SJSA1 (cell line): ENCODE results near the gene FCHO1. TPM values are rescaled to one million over a fixed set of nuclear protein-coding genes. Genes with fewer than 3 reads are reported as not detected.
"Not testable (repeated sequence)": the region's sequence is repeated elsewhere in the genome, so short reads cannot be mapped to it uniquely, and the experiment has no call there.

ENCODE experiments used
- DNase-seq, 2 experiments: peaks; one replicate each; pipeline ENCODE4 v3.0.0-alpha.2; 2015 to 2020; ENCODE audit warnings: low spot score in 2 of 2, low read depth in 1 of 2
- H3K27ac ChIP-seq: fragments of 250-450 bp; sonication (Bioruptor Pico); 2 replicates; pipeline ENCODE4 v1.5.1; 2020; ENCODE audit warnings: mild to moderate bottlenecking, moderate library complexity
- H3K27me3 ChIP-seq: fragments of 250-450 bp; sonication (Bioruptor Pico); replicated peaks from 2 replicates; pipeline ENCODE4 v1.5.1; 2020; ENCODE audit warnings: mild to moderate bottlenecking, moderate library complexity
- H3K36me3 ChIP-seq: fragments of 250-450 bp; sonication (Bioruptor Pico); 2 replicates; pipeline ENCODE4 v1.5.1; 2020; ENCODE audit warnings: mild to moderate bottlenecking
- H3K4me1 ChIP-seq: fragments of 250-450 bp; sonication (Bioruptor Pico); replicated peaks from 2 replicates; pipeline ENCODE4 v1.6.1; 2021; ENCODE audit warnings: mild to moderate bottlenecking
- H3K4me3 ChIP-seq: fragments of 250-450 bp; sonication (Bioruptor Pico); 2 replicates; pipeline ENCODE4 v1.5.1; 2020; ENCODE audit warnings: mild to moderate bottlenecking
- H3K9me3 ChIP-seq: fragments of 250-450 bp; sonication (Bioruptor Pico); replicated peaks from 2 replicates; pipeline ENCODE4 v1.5.1; 2020; ENCODE audit warnings: mild to moderate bottlenecking
- total RNA-seq: library from RNA; depleted of rRNA; stranded (reverse); fragments of >200 nt; shearing (Covaris generic); gene quantifications from 2 replicates; pipeline ENCODE4 v1.2.3, GENCODE V29; 2014

The FCHO1 gene
- total RNA-seq, 1 experiment from 2014 or later: 0.63 TPM

GRCh38 chr19:17761148-17761547 is 9.9 kb downstream of the FCHO1 start:
- no peak overlapping the region for H3K27ac ChIP-seq
- no peak for DNase-seq
- no peaks in the 10 kb centered on the region for H3K36me3 ChIP-seq
- H3K4me1 ChIP-seq: no peaks in the 10 kb centered on the region; the same call in 1 of the 2 replicates
- no peaks in the 10 kb centered on the region for H3K27me3 ChIP-seq
- no peaks in the 10 kb centered on the region for H3K9me3 ChIP-seq
- no peak overlapping the region for H3K4me3 ChIP-seq

GRCh38 chr19:17762505-17763229 is 11.4 kb downstream of the FCHO1 start:
- H3K4me1 ChIP-seq: peaks cover 7% of the 10 kb centered on the region
- H3K27me3 ChIP-seq: no peaks in the 10 kb centered on the region
- DNase-seq: peak; percentile 28 to 65
- H3K36me3 ChIP-seq: no peaks in the 10 kb centered on the region
- no peak overlapping the region for H3K4me3 ChIP-seq
- H3K9me3 ChIP-seq: no peaks in the 10 kb centered on the region
- no peak overlapping the region for H3K27ac ChIP-seq

GRCh38 chr19:17764348-17764747 is 13.1 kb downstream of the FCHO1 start:
- no peaks in the 10 kb centered on the region for H3K36me3 ChIP-seq
- H3K9me3 ChIP-seq: no peaks in the 10 kb centered on the region
- H3K4me3 ChIP-seq: no peak overlapping the region
- no peaks in the 10 kb centered on the region for H3K27me3 ChIP-seq
- H3K4me1 ChIP-seq: peaks cover 7% of the 10 kb centered on the region
- no peak overlapping the region for H3K27ac ChIP-seq
- DNase-seq: no peak

GRCh38 chr19:17765069-17765618 is 13.9 kb downstream of the FCHO1 start:
- no peak overlapping the region for H3K27ac ChIP-seq
- H3K27me3 ChIP-seq: no peaks in the 10 kb centered on the region
- H3K4me1 ChIP-seq: peaks cover 7% of the 10 kb centered on the region
- H3K4me3 ChIP-seq: no peak overlapping the region
- no peak for DNase-seq
- H3K9me3 ChIP-seq: no peaks in the 10 kb centered on the region
- H3K36me3 ChIP-seq: no peaks in the 10 kb centered on the region

GRCh38 chr19:17766543-17767131 is 15.4 kb downstream of the FCHO1 start:
- Histone ChIP-seq H3K27ac (no peak overlapping the region), H3K4me1 (peaks cover 7% of the 10 kb centered on the region), H3K4me3 (no peak overlapping the region), H3K9me3 (no peaks in the 10 kb centered on the region), H3K36me3 (no peaks in the 10 kb centered on the region), H3K27me3 (no peaks in the 10 kb centered on the region)
- DNase-seq: peak; percentile 51 to 87

- Histone ChIP-seq H3K4me3 (no peak overlapping the region), H3K27ac (no peak overlapping the region), H3K27me3 (no peaks in the 10 kb centered on the region), H3K4me1 (peaks cover 7% of the 10 kb centered on the region), H3K9me3 (no peaks in the 10 kb centered on the region), H3K36me3 (no peaks in the 10 kb centered on the region)
- no peak for DNase-seq
These were observed 16.3 kb downstream of the FCHO1 start for GRCh38 chr19:17767559-17767958.

- Histone ChIP-seq H3K9me3 (no peaks in the 10 kb centered on the region), H3K4me3 (no peak overlapping the region), H3K4me1 (peaks cover 7% of the 10 kb centered on the region), H3K27ac (no peak overlapping the region), H3K36me3 (no peaks in the 10 kb centered on the region), H3K27me3 (0 out of 2 replicates have a peak, but pooled peaks cover 2% of the 10 kb centered on the region)
- no peak for DNase-seq
These were observed 19.3 kb downstream of the FCHO1 start for GRCh38 chr19:17770613-17771012.

DNA sequence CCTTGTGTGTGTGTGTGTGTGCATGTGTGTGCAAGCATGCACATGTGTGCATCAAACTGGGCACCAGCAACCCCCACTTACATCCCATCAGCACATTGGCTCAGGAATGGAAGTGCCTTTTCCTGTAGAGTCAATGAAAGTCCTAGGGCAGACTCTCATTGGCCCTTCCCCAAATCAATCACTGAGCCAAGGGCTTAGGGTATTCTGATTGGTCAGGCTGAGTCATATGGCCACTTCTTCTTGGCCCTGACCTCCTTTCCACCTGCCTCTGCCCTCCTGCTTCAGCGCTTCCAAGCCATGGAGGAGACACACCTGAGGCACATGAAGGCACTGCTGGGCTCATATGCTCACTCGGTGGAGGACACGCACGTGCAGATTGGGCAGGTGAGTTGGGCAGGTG is 20.9 kb downstream of the FCHO1 start:
- Histone ChIP-seq H3K9me3 (no peaks in the 10 kb centered on the region), H3K4me3 (no peak overlapping the region), H3K4me1 (no peaks in the 10 kb centered on the region), H3K27me3 (0 out of 2 replicates have a peak, but pooled peaks cover 2% of the 10 kb centered on the region), H3K27ac (no peak overlapping the region), H3K36me3 (no peaks in the 10 kb centered on the region)
- DNase-seq: no peak

GRCh38 chr19:17775245-17775927 is 24.1 kb downstream of the FCHO1 start:
- no peak overlapping the region for H3K4me3 ChIP-seq
- peak in 1 of 2 experiments; percentile 29 for DNase-seq
- no peaks in the 10 kb centered on the region for H3K4me1 ChIP-seq
- H3K36me3 ChIP-seq: no peaks in the 10 kb centered on the region
- no peak overlapping the region for H3K27ac ChIP-seq
- 0 out of 2 replicates have a peak, but pooled peaks cover 2% of the 10 kb centered on the region for H3K27me3 ChIP-seq
- no peaks in the 10 kb centered on the region for H3K9me3 ChIP-seq

DNA sequence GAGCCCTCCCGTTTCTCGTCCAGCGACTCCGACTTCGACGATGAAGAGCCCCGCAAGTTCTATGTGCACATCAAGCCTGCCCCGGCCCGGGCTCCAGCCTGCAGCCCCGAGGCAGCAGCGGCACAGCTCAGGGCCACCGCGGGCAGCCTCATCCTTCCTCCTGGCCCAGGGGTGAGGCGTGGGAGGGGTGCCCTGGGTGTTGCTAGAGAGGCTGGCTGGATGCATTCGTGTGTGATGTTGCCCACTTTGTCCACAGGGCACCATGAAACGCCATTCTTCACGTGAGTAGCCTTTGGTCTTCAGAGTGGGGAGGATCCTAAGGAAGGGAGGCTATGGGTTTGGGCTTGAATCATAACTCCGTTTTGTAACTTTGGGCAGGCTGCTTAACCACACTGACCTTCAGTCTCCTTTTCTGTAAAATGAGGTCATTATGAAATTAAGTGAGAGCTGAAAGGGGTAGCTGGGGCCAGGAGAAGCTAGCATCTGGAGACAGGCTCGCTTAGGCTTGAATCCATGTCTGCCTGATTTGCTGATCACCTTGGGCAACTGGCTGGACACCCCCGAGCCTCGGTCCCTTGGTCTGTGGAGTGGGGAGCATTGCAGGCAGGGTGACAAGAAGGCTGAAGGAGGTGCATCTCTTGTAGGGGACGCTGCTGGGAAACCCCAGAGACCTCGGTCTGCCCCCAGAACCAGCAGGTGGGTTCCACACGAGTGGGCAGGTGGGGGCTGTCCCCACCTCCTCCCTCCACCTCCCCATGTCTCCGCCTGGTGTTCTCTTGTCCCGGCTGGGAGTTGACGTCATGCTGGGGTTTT is 24.9 kb downstream of the FCHO1 start:
- no peak overlapping the region for H3K27ac ChIP-seq
- H3K27me3 ChIP-seq: 0 out of 2 replicates have a peak, but pooled peaks cover 2% of the 10 kb centered on the region
- DNase-seq: no peak
- no peak overlapping the region for H3K4me3 ChIP-seq
- no peaks in the 10 kb centered on the region for H3K36me3 ChIP-seq
- no peaks in the 10 kb centered on the region for H3K9me3 ChIP-seq
- H3K4me1 ChIP-seq: no peaks in the 10 kb centered on the region

- not testable (repeated sequence) for H3K4me1 ChIP-seq, H3K36me3 ChIP-seq, H3K27ac ChIP-seq, H3K27me3 ChIP-seq, H3K9me3 ChIP-seq, H3K4me3 ChIP-seq, DNase-seq
These were observed 26.6 kb downstream of the FCHO1 start for GRCh38 chr19:17777840-17778239.

DNA sequence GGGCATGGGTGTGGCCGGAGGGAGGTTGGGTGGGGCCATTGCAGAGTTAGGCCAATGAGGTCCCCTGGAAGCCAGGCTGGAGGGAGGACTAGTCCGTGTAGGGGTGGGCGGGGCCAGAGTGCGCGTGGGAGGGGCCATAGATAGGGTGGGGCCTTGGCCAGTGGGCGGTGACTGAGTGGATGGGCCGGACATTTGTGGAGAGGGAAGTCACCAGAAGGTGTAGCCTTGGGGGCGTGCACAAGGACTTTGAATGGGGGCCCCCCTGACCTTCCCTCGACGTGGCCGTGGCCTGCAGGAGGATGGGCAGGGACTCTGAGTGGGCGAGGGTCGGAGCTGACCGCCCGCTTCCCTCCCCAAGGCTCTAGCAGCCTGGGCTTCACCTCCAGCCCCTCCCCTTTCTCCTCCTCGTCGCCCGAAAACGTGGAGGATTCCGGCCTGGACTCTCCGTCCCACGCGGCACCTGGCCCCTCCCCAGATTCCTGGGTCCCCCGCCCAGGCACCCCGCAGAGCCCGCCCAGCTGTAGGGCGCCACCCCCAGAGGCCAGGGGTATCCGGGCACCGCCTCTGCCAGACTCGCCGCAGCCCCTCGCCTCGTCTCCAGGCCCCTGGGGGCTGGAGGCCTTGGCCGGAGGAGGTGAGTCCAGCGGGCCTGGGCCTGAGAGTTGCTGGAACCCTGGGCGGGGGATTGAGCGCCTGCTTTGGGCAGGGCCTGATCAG is 27.1 kb downstream of the FCHO1 start:
- H3K4me3 ChIP-seq: no peak overlapping the region
- no peaks in the 10 kb centered on the region for H3K36me3 ChIP-seq
- DNase-seq: peak in 1 of 2 experiments; percentile 67
- H3K27me3 ChIP-seq: 0 out of 2 replicates have a peak, but pooled peaks cover 2% of the 10 kb centered on the region
- H3K9me3 ChIP-seq: no peaks in the 10 kb centered on the region
- no peak overlapping the region for H3K27ac ChIP-seq
- no peaks in the 10 kb centered on the region for H3K4me1 ChIP-seq
